OCI-LY3 (cell line): ENCODE measurements around the gene WWOX.

Experiments used
- CTCF ChIP-seq: fragments of 200-600, 300-600 bp; sonication (generic); IDR thresholded peaks from 2 replicates; pipeline ENCODE4 v1.5.1; 2014; ENCODE audit warnings: antibody characterized with exemption, low read length, low read depth
- EZH2phosphoT487 ChIP-seq: fragments of 200-600 bp; shearing (Covaris generic); IDR thresholded peaks from 2 replicates; pipeline ENCODE4 v1.6.1; 2018; ENCODE audit warnings: antibody characterized with exemption, mixed run types, low read depth

GRCh38 chr16:78538919-78539318, 439.5 kb downstream of the WWOX start:
- no peak for TF ChIP-seq EZH2phosphoT487
- TF ChIP-seq CTCF: no peak
